Lung (tissue), 12 donors: ENCODE results near the gene IGFBP3. TPM values are rescaled to one million over a fixed set of nuclear protein-coding genes. Genes with fewer than 3 reads are reported as not detected.

ENCODE experiments used
- ATAC-seq: fragments of 200-7000 bp; cut with Tn5 transposase; one replicate; pipeline ENCODE4 v1.9.1; 2020; ENCODE audit warnings: moderate number of reproducible peaks; ENCODE audit not compliant: insufficient read depth, low FRiP score
- DNase-seq, 3 donors: peaks; one replicate each; pipeline ENCODE4 v3.0.0-alpha.2; 2013 to 2017
- H3K27ac ChIP-seq, 2 donors: one replicate each; pipeline ENCODE4 v1.5.1; 2013; ENCODE audit warnings: mild to moderate bottlenecking in 2 of 2, moderate library complexity in 2 of 2, control low read depth in 1 of 2, inconsistent platforms in 1 of 2, low read depth in 1 of 2, low read length in 1 of 2
- H3K27me3 ChIP-seq, 3 donors: one replicate each; pipeline ENCODE4 v1.5.1; 2013; ENCODE audit warnings: low read length in 2 of 3; ENCODE audit not compliant: control insufficient read depth in 3 of 3, insufficient read depth in 3 of 3
- H3K36me3 ChIP-seq, 4 donors: one replicate each; pipeline ENCODE4 v1.5.1; 2013; ENCODE audit warnings: low read length in 4 of 4, mild to moderate bottlenecking in 1 of 4, moderate library complexity in 1 of 4; ENCODE audit not compliant: control insufficient read depth in 4 of 4, insufficient read depth in 4 of 4
- H3K4me1 ChIP-seq, 5 donors: one replicate each; pipeline ENCODE4 v1.5.1; 2013; ENCODE audit warnings: low read length in 5 of 5, mild to moderate bottlenecking in 2 of 5, moderate library complexity in 1 of 5; ENCODE audit not compliant: control insufficient read depth in 5 of 5, insufficient read depth in 5 of 5
- H3K4me3 ChIP-seq: one replicate; pipeline ENCODE4 v1.5.1; 2013; ENCODE audit warnings: mild to moderate bottlenecking, control low read depth, moderate library complexity
- H3K9ac ChIP-seq, 2 donors: one replicate each; pipeline ENCODE4 v1.5.1; 2013; ENCODE audit warnings: low read length in 2 of 2, control low read depth in 1 of 2; ENCODE audit not compliant: insufficient read depth in 1 of 2
- H3K9me3 ChIP-seq, 4 donors: one replicate each; pipeline ENCODE4 v1.5.1; 2013; ENCODE audit warnings: low read length in 3 of 4, mild to moderate bottlenecking in 1 of 4, moderate library complexity in 1 of 4; ENCODE audit not compliant: control insufficient read depth in 4 of 4, insufficient read depth in 3 of 4
- whole genome bisulfite sequencing, 2 donors: extraction: QIAGEN DNeasy Blood & Tissue Kit; methylation state at CpG; one replicate each; pipeline ENCODE4 v1.1.7; 2013; 5-methylcytosine and 5-hydroxymethylcytosine counted together
- polyA plus RNA-seq, 2 donors: library from polyadenylated mRNA; stranded (reverse); fragments of 200-250 nt; gene quantifications; one replicate each; pipeline ENCODE4 v1.2.1, GENCODE V29; 2013
- total RNA-seq, 2 donors: library from RNA; depleted of rRNA in 1 of 2; stranded (reverse); fragments of >200 nt in 1 of 2; gene quantifications; one replicate each; pipeline ENCODE4 v1.2.1, GENCODE V29; 2014 to 2021
- TF ChIP-seq, protein P1 (sequence below): IDR thresholded peaks from 2 replicates; pipeline ENCODE4 v1.5.1; 2012; ENCODE audit warnings: mild to moderate bottlenecking; ENCODE audit errors: control extremely low read depth, extremely low read depth
- donor health status: control.
- donor health status: control.
- donor health status: Bipolar disorder and iron deficiency.
- donor health status: healthy.
- donor health status: DM: yes; HTN: yes; CAD: no.

Gene IGFBP3
- total and polyA plus RNA-seq, 4 donors = 29.2 to 76.5 (median 58.4) TPM

DNA sequence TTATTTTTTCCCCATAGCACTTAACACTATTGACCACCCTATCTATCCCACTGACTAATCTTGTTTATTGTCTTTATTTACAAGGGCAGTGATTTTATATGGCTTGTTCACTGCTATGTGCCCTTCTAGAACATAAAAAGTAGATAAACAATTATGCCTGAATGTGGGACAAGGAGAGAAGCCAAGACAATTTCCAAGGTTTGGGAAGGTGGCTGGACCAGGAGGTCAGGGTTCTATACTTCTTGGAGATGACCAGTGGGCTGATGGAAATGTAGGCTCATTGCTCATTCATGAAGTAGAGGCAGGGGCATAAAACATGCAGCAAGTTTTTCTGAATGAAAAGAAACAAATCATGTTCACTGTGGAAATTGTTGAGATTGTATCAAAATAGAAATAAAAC is 11.5 kb downstream of the IGFBP3 start:
- H3K27me3 ChIP-seq = no peaks in the 10 kb centered on the region
- no peak overlapping the region for H3K4me3 ChIP-seq

DNA sequence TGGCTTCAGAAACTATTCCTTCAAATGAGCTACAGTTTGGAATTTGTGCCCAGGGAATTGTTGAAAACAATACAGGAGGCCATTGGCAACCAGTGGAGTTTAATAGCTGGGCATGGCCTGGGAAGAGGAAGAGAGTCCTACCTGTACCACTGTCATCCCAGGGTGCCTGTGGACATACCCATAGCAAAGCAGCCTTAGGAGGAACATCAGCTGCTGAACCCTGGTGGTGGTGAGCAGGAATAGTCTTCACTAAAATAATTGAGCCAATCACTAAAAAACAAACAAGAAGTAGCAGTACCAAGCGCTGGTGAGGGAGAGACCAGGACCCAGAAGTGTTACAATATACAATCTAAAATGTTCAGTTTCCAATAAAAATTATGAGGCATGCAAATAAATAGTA is 18.3 kb downstream of the IGFBP3 start:
- DNase-seq (no peak), ATAC-seq (no peak)
- TF ChIP-seq, protein P1, sequence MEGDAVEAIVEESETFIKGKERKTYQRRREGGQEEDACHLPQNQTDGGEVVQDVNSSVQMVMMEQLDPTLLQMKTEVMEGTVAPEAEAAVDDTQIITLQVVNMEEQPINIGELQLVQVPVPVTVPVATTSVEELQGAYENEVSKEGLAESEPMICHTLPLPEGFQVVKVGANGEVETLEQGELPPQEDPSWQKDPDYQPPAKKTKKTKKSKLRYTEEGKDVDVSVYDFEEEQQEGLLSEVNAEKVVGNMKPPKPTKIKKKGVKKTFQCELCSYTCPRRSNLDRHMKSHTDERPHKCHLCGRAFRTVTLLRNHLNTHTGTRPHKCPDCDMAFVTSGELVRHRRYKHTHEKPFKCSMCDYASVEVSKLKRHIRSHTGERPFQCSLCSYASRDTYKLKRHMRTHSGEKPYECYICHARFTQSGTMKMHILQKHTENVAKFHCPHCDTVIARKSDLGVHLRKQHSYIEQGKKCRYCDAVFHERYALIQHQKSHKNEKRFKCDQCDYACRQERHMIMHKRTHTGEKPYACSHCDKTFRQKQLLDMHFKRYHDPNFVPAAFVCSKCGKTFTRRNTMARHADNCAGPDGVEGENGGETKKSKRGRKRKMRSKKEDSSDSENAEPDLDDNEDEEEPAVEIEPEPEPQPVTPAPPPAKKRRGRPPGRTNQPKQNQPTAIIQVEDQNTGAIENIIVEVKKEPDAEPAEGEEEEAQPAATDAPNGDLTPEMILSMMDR = no peak
- Histone ChIP-seq H3K4me3 (no peak overlapping the region), H3K36me3 (no peaks in the 10 kb centered on the region), H3K9me3 (peaks cover 0 to 2% (median 0%) of the 10 kb centered on the region in 4 donors), H3K9ac (no peak overlapping the region), H3K27me3 (no peaks in the 10 kb centered on the region), H3K4me1 (no peaks in the 10 kb centered on the region), H3K27ac (no peak overlapping the region)
- WGBS, 2 donors = 92 to 98% methylated on average over 1 of the region's 1 CpG

More for the DNA sequence above, 11.5 kb downstream of the IGFBP3 start:
- H3K9ac ChIP-seq = no peak overlapping the region
- H3K9me3 ChIP-seq = no peaks in the 10 kb centered on the region
- ATAC-seq (no peak), DNase-seq (no peak)
- no peaks in the 10 kb centered on the region for H3K36me3 ChIP-seq
- TF ChIP-seq, protein P1 = no peak
- H3K27ac ChIP-seq = no peak overlapping the region
- H3K4me1 ChIP-seq = no peaks in the 10 kb centered on the region

DNA sequence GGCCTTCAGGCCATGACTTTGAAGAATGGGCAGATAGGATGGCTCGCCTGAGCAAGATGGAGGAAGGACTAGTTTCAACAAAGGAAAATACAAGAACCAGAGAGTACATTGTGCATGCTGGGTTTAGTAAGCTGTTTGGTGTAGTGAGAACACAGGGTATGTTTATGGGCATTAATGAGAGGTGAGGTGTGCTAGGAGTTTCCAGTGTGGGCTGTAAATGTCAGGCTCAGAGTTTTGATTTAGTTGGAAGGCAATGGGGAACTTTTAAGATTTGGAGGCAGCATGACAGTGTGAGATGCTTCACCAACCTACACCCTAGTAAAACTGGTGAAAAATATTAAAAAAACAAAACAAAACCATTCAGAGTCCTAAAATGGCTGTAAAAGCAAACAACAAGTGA is 19.5 kb downstream of the IGFBP3 start:
- Histone ChIP-seq H3K9me3 (peaks cover 0 to 2% (median 0%) of the 10 kb centered on the region in 4 donors), H3K9ac (no peak overlapping the region), H3K27ac (no peak overlapping the region), H3K4me3 (no peak overlapping the region), H3K27me3 (no peaks in the 10 kb centered on the region), H3K36me3 (no peaks in the 10 kb centered on the region), H3K4me1 (no peaks in the 10 kb centered on the region)
- no peak for DNase-seq
- no peak for ATAC-seq
- TF ChIP-seq, protein P1 = no peak
- WGBS, 2 donors = 76 to 94% methylated on average over 1 of the region's 1 CpG

DNA sequence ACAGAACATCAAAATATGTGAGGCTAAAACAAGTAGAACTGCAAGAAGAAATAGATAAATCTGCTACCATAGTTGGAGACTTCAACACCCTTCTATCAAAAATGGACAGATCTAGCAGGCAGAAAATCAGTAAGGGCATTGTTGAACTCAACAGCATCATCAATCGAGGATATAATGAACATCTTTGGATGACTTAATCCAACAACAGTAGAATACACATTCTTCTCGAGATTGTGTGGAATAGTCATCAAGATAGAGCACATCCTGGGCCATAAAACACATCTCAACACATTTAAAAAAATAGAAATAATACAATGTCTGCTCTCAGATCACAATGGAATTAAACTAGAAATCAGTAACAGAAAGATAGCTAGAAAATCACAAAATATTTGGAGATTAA is 22.9 kb downstream of the IGFBP3 start:
- Histone ChIP-seq H3K27ac (no peak overlapping the region), H3K27me3 (no peaks in the 10 kb centered on the region), H3K9ac (no peak overlapping the region), H3K36me3 (no peaks in the 10 kb centered on the region), H3K4me1 (peaks cover 0 to 4% (median 0%) of the 10 kb centered on the region in 5 donors), H3K9me3 (peaks cover 0 to 2% (median 0%) of the 10 kb centered on the region in 4 donors), H3K4me3 (no peak overlapping the region)
- 82 to 89% methylated on average over 2 of the region's 2 CpGs for WGBS, 2 donors
- TF ChIP-seq, protein P1 = no peak
- DNase-seq = no peak
- no peak for ATAC-seq
